GM23338 (cell line): ENCODE results near the gene MTHFD1. TPM values are rescaled to one million over a fixed set of nuclear protein-coding genes. Genes with fewer than 3 reads are reported as not detected.
A peak's percentile ranks its signal among the peaks of the same experiment; 100 is the strongest.

ENCODE experiments used
- ATAC-seq: fragments of 200-7000 bp; cut with Tn5 transposase; 3 replicates; pipeline ENCODE4 v1.9.1; 2020
- DNase-seq: peaks from one replicate; pipeline ENCODE4 v3.0.0-alpha.2; 2015; ENCODE audit warnings: low spot score
- H2AFZ ChIP-seq: fragments of 200-600 bp; sonication (generic); 2 replicates; pipeline ENCODE4 v1.8.0; 2016; ENCODE audit warnings: antibody characterized with exemption, mild to moderate bottlenecking, moderate library complexity
- H3F3A ChIP-seq: fragments of 200-600 bp; sonication (generic); replicated peaks from 2 replicates; pipeline ENCODE4 v1.8.0; 2017; ENCODE audit warnings: antibody characterized with exemption, mixed run types, low read depth
- H3K27ac ChIP-seq: fragments of 200-600 bp; sonication (generic); 2 replicates; pipeline ENCODE4 v1.6.1; 2016; ENCODE audit warnings: low read depth
- H3K27me3 ChIP-seq: fragments of 200-600 bp; sonication (generic); 2 replicates; pipeline ENCODE4 v1.8.0; 2016; ENCODE audit warnings: mild to moderate bottlenecking, mixed run types, moderate library complexity; ENCODE audit not compliant: insufficient read depth
- H3K36me3 ChIP-seq: fragments of 200-600 bp; sonication (generic); 2 replicates; pipeline ENCODE4 v1.8.0; 2016; ENCODE audit warnings: mild to moderate bottlenecking; ENCODE audit not compliant: insufficient read depth
- H3K4me1 ChIP-seq: fragments of 200-600 bp; sonication (generic); 2 replicates; pipeline ENCODE4 v1.8.0; 2016; ENCODE audit warnings: mild to moderate bottlenecking, moderate library complexity; ENCODE audit not compliant: insufficient read depth
- H3K4me2 ChIP-seq: fragments of 200-600 bp; sonication (generic); 2 replicates; pipeline ENCODE4 v1.7.1; 2017; ENCODE audit warnings: mixed run types
- H3K4me3 ChIP-seq: fragments of 200-600 bp; sonication (generic); 2 replicates; pipeline ENCODE4 v1.6.1; 2016; ENCODE audit warnings: mixed run types
- H3K79me2 ChIP-seq: fragments of 200-600 bp; sonication (generic); replicated peaks from 2 replicates; pipeline ENCODE4 v1.8.0; 2017; ENCODE audit warnings: mild to moderate bottlenecking; ENCODE audit not compliant: insufficient read depth
- H3K9me2 ChIP-seq: fragments of 200-600 bp; sonication (generic); 2 replicates; pipeline ENCODE4 v1.8.0; 2017; ENCODE audit not compliant: insufficient read depth
- H4K20me1 ChIP-seq: fragments of 200-600 bp; sonication (generic); replicated peaks from 2 replicates; pipeline ENCODE4 v1.8.0; 2017; ENCODE audit warnings: mild to moderate bottlenecking; ENCODE audit not compliant: insufficient read depth
- H3K27ac Mint-ChIP-seq: 2 replicates; pipeline ENCODE4 v1.8.0; 2020; ENCODE audit warnings: inconsistent platforms, mild to moderate bottlenecking, moderate library complexity, mixed read lengths
- H3K27me3 Mint-ChIP-seq: 3 replicates; pipeline ENCODE4 v1.8.0; 2022; ENCODE audit warnings: low read depth, mild to moderate bottlenecking, moderate library complexity, mixed read lengths, inconsistent platforms; ENCODE audit not compliant: insufficient read depth, poor library complexity
- H3K36me3 Mint-ChIP-seq: 3 replicates; pipeline ENCODE4 v1.8.0; 2021; ENCODE audit warnings: low read depth, mild to moderate bottlenecking, inconsistent platforms, moderate library complexity, mixed read lengths
- H3K4me1 Mint-ChIP-seq: 3 replicates; pipeline ENCODE4 v1.8.0; 2020; ENCODE audit warnings: mild to moderate bottlenecking, inconsistent platforms, mixed read lengths
- H3K4me3 Mint-ChIP-seq: 3 replicates; pipeline ENCODE4 v1.8.0; 2021; ENCODE audit warnings: moderate library complexity, mild to moderate bottlenecking, inconsistent platforms, mixed read lengths
- H3K9me3 Mint-ChIP-seq: 3 replicates; pipeline ENCODE4 v1.8.0; 2020; ENCODE audit warnings: moderate library complexity, mild to moderate bottlenecking, inconsistent platforms, mixed read lengths
- CREB1 ChIP-seq: fragments of 250-450 bp; sonication (Bioruptor Pico); IDR thresholded peaks from 2 replicates; pipeline ENCODE4 v1.5.0; 2020; ENCODE audit warnings: low read depth, mild to moderate bottlenecking, moderate library complexity
- EZH2 ChIP-seq: fragments of 200-600 bp; sonication (generic); IDR thresholded peaks from one replicate; pipeline ENCODE4 v1.8.0; 2017; ENCODE audit warnings: antibody characterized with exemption, mild to moderate bottlenecking, low read depth; ENCODE audit not compliant: unreplicated experiment
- EZH2phosphoT487 ChIP-seq: fragments of 200-600 bp; sonication (generic); IDR thresholded peaks from one replicate; pipeline ENCODE4 v1.8.1; 2018; ENCODE audit warnings: antibody characterized with exemption; ENCODE audit not compliant: unreplicated experiment
- JUNB ChIP-seq: IDR thresholded peaks from one replicate; pipeline ENCODE4 v1.6.1; 2016; ENCODE audit warnings: antibody characterized with exemption; ENCODE audit not compliant: unreplicated experiment
- POLR2AphosphoS5 ChIP-seq: IDR thresholded peaks from 2 replicates; pipeline ENCODE4 v1.6.1; 2016; ENCODE audit warnings: antibody characterized with exemption, low read depth
- STAT1 ChIP-seq: IDR thresholded peaks from one replicate; pipeline ENCODE4 v1.6.1; 2016; ENCODE audit warnings: antibody characterized with exemption; ENCODE audit not compliant: unreplicated experiment
- ZNF114 ChIP-seq: fragments of 250-450 bp; sonication (Bioruptor Pico); IDR thresholded peaks from 2 replicates; pipeline ENCODE4 v1.5.0; 2020; ENCODE audit warnings: mild to moderate bottlenecking, moderate library complexity
- ZNF331 ChIP-seq: fragments of 250-450 bp; sonication (Bioruptor Pico); IDR thresholded peaks from 2 replicates; pipeline ENCODE4 v1.5.0; 2020; ENCODE audit warnings: low read depth, mild to moderate bottlenecking, moderate library complexity
- ZNF462 ChIP-seq: fragments of 250-450 bp; sonication (Bioruptor Pico); IDR thresholded peaks from 2 replicates; pipeline ENCODE4 v1.5.0; 2020; ENCODE audit warnings: mild to moderate bottlenecking, moderate library complexity
- polyA plus RNA-seq: library from polyadenylated mRNA; unstranded; fragments of >200 nt; fragmentation: Nextera tagmentation; extraction: Ambion mirVana; gene quantifications from 2 replicates; pipeline ENCODE4 v1.2.1, GENCODE V29; 2016
- total RNA-seq: library from RNA; depleted of rRNA; stranded (reverse); fragments of >200 nt; shearing (Covaris generic); gene quantifications from 2 replicates; pipeline ENCODE4 v1.2.3, GENCODE V29; 2014
- TF ChIP-seq, protein P1 (sequence below): IDR thresholded peaks from one replicate; pipeline ENCODE4 v1.6.1; 2018; ENCODE audit warnings: antibody characterized with exemption; ENCODE audit not compliant: unreplicated experiment
- TF ChIP-seq, protein P2 (sequence below), 2 experiments: fragments of 200-600 bp in 1 of 2; sonication (generic) in 1 of 2; conservative IDR thresholded peaks; 2 replicates each; pipeline versions ENCODE4 v1.5.1 to v1.6.1; 2016 to 2017; ENCODE audit warnings: antibody characterized with exemption in 2 of 2, low read depth in 2 of 2, mild to moderate bottlenecking in 2 of 2, moderate library complexity in 1 of 2
- TF ChIP-seq, protein P3 (sequence below): IDR thresholded peaks from 2 replicates; pipeline ENCODE4 v1.6.1; 2016; ENCODE audit warnings: antibody characterized with exemption

MTHFD1 gene
- total and polyA plus RNA-seq, 2 experiments from 2014 or later: 219 to 237 TPM

DNA sequence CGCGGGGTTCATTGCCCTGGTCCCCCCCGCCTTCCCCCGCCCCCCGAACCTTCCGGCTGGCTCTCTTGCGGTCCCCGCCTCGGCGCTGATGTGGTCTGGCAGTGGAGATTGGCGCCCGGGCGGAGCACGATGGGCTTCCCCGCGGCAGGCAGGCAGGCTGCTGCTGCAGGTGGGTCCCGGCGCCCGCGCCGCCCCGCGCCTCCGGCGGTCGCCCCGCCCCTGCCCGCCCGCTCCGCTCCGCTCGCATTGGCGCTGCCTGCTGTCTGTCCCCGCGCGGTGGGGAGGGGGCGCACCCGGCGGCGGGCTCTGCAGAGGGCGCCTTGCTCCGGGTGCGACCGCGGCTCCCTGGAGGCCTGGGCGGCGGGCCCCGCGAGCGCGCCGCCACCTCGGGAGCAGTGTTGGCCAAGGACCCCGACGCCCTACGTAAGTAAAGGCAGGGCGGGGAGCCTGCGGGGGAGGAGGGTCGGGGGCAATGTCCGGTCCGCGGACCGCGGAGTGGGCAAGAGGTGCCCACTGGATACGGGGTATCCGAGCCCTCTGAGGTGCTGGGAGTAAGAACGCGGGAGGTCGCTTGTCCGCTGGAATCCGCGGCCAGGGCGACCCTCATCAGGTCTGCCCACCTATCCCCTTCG lies 77.2 kb downstream of the MTHFD1 start, which contains the start of gene AKAP5:
AKAP5 (plus strand) TSS at position 309 of the 632 bp plus-strand sequence. CDS start 2,896 bp downstream, outside the sequence.
- DNase-seq (peak; percentile 91), ATAC-seq (peak; percentile 95)
- Mint-ChIP-seq H3K36me3 (peaks cover 9% of the 10 kb centered on the region), H3K27ac (no peak within 1 kb of the TSS), H3K4me1 (peaks cover 11% of the 10 kb centered on the region; the same call in 2 of the 3 replicates), H3K4me3 (peak within 1 kb of the TSS; percentile 75), H3K27me3 (peaks cover 5% of the 10 kb centered on the region), H3K9me3 (no peaks in the 10 kb centered on the region)
- Histone ChIP-seq H3K4me3 (peak within 1 kb of the TSS; percentile 90), H3K36me3 (no peaks in the 10 kb centered on the region), H3K27me3 (peaks cover 11% of the 10 kb centered on the region; the same call in 1 of the 2 replicates), H2AFZ (peak within 1 kb of the TSS; percentile 93), H3K4me1 (0 out of 2 replicates have a peak, but pooled peaks cover 4% of the 10 kb centered on the region), H3K79me2 (no peaks in the 10 kb centered on the region), H4K20me1 (no peaks in the 10 kb centered on the region), H3K9me2 (no peaks in the 10 kb centered on the region), H3K4me2 (peak within 1 kb of the TSS; percentile 92), H3K27ac (peak within 1 kb of the TSS; percentile 55), H3F3A (peaks cover 21% of the 10 kb centered on the region; the same call in 1 of the 2 replicates)
- TF ChIP-seq ZNF462 (CRISPR knock-in tag) (no peak), ZNF331 (CRISPR knock-in tag) (no peak), STAT1 (no peak), JUNB (no peak), POLR2AphosphoS5 (no peak; the same call in 1 of the 2 replicates), EZH2 (no peak), ZNF114 (CRISPR knock-in tag) (no peak), EZH2phosphoT487 (no peak), CREB1 (CRISPR knock-in tag) (peak; percentile 39; the same call in 1 of the 2 replicates)
- TF ChIP-seq, protein P1, sequence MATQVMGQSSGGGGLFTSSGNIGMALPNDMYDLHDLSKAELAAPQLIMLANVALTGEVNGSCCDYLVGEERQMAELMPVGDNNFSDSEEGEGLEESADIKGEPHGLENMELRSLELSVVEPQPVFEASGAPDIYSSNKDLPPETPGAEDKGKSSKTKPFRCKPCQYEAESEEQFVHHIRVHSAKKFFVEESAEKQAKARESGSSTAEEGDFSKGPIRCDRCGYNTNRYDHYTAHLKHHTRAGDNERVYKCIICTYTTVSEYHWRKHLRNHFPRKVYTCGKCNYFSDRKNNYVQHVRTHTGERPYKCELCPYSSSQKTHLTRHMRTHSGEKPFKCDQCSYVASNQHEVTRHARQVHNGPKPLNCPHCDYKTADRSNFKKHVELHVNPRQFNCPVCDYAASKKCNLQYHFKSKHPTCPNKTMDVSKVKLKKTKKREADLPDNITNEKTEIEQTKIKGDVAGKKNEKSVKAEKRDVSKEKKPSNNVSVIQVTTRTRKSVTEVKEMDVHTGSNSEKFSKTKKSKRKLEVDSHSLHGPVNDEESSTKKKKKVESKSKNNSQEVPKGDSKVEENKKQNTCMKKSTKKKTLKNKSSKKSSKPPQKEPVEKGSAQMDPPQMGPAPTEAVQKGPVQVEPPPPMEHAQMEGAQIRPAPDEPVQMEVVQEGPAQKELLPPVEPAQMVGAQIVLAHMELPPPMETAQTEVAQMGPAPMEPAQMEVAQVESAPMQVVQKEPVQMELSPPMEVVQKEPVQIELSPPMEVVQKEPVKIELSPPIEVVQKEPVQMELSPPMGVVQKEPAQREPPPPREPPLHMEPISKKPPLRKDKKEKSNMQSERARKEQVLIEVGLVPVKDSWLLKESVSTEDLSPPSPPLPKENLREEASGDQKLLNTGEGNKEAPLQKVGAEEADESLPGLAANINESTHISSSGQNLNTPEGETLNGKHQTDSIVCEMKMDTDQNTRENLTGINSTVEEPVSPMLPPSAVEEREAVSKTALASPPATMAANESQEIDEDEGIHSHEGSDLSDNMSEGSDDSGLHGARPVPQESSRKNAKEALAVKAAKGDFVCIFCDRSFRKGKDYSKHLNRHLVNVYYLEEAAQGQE: no peak
- TF ChIP-seq, protein P2, sequence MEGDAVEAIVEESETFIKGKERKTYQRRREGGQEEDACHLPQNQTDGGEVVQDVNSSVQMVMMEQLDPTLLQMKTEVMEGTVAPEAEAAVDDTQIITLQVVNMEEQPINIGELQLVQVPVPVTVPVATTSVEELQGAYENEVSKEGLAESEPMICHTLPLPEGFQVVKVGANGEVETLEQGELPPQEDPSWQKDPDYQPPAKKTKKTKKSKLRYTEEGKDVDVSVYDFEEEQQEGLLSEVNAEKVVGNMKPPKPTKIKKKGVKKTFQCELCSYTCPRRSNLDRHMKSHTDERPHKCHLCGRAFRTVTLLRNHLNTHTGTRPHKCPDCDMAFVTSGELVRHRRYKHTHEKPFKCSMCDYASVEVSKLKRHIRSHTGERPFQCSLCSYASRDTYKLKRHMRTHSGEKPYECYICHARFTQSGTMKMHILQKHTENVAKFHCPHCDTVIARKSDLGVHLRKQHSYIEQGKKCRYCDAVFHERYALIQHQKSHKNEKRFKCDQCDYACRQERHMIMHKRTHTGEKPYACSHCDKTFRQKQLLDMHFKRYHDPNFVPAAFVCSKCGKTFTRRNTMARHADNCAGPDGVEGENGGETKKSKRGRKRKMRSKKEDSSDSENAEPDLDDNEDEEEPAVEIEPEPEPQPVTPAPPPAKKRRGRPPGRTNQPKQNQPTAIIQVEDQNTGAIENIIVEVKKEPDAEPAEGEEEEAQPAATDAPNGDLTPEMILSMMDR (conservative IDR thresholded peaks at IDR 0.05; ENCODE audit: low read depth in 2 of 2): peak in 1 of 2 experiments; percentile 28; a peak in 1 of 4 replicates
- TF ChIP-seq, protein P3, sequence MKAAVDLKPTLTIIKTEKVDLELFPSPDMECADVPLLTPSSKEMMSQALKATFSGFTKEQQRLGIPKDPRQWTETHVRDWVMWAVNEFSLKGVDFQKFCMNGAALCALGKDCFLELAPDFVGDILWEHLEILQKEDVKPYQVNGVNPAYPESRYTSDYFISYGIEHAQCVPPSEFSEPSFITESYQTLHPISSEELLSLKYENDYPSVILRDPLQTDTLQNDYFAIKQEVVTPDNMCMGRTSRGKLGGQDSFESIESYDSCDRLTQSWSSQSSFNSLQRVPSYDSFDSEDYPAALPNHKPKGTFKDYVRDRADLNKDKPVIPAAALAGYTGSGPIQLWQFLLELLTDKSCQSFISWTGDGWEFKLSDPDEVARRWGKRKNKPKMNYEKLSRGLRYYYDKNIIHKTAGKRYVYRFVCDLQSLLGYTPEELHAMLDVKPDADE: no peak; the same call in 1 of the 2 replicates
